ENCODE data around the gene RPP40. TPM values are rescaled to one million over a fixed set of nuclear protein-coding genes. Genes with fewer than 3 reads are reported as not detected.

RPP40 gene
- total RNA-seq, 4 donors from 2014 or later: 4.4 to 12.1 (median 6.3) TPM

GRCh38 chr6:4957521-4958231 lies 46.2 kb downstream of the RPP40 start:
- TF ChIP-seq EP300 (IDR thresholded peaks at IDR 0.05): no peak
- peak in 1 of 4 experiments; percentile 26 for TF ChIP-seq CTCF (IDR thresholded peaks at IDR 0.05)
- TF ChIP-seq POLR2A (IDR thresholded peaks at IDR 0.05): no peak
- TF ChIP-seq POLR2AphosphoS5 (IDR thresholded peaks at IDR 0.05): no peak
- H3K27me3 ChIP-seq: no peaks in the 10 kb centered on the region
- peaks cover 0 to 33% of the 10 kb centered on the region in 2 donors for H3K36me3 ChIP-seq
- H3K4me3 ChIP-seq: no peak overlapping the region
- WGBS, 2 donors (ENCODE audit: low coverage in 1 of 2): 64 to 82% methylated on average over 2 to 7 of the region's 9 CpGs
- H3K9me3 ChIP-seq: no peaks in the 10 kb centered on the region
- no peak overlapping the region for H3K27ac ChIP-seq
- ATAC-seq: no peak
- no peaks in the 10 kb centered on the region for H3K4me1 ChIP-seq

GRCh38 chr6:4956625-4957024 lies 47.2 kb downstream of the RPP40 start:
- no peaks in the 10 kb centered on the region for H3K4me1 ChIP-seq
- H3K27ac ChIP-seq: no peak overlapping the region
- WGBS, 2 donors (ENCODE audit: low coverage in 1 of 2): 83 to 84% methylated on average over 3 to 5 of the region's 5 CpGs
- H3K4me3 ChIP-seq: no peak overlapping the region
- no peaks in the 10 kb centered on the region for H3K9me3 ChIP-seq
- H3K27me3 ChIP-seq: no peaks in the 10 kb centered on the region
- peaks cover 0 to 42% of the 10 kb centered on the region in 2 donors for H3K36me3 ChIP-seq
- TF ChIP-seq POLR2A (IDR thresholded peaks at IDR 0.05) (no peak), EP300 (IDR thresholded peaks at IDR 0.05) (no peak), CTCF (IDR thresholded peaks at IDR 0.05) (no peak), POLR2AphosphoS5 (IDR thresholded peaks at IDR 0.05) (no peak)
- ATAC-seq: no peak

GRCh38 chr6:4953440-4953839 lies 50.4 kb downstream of the RPP40 start:
- Histone ChIP-seq H3K27me3 (no peaks in the 10 kb centered on the region), H3K4me1 (no peaks in the 10 kb centered on the region), H3K4me3 (no peak overlapping the region), H3K9me3 (no peaks in the 10 kb centered on the region), H3K27ac (no peak overlapping the region), H3K36me3 (peaks cover 0 to 67% of the 10 kb centered on the region in 2 donors)
- no peak for TF ChIP-seq EP300 (IDR thresholded peaks at IDR 0.05)
- no peak for TF ChIP-seq CTCF (IDR thresholded peaks at IDR 0.05)
- TF ChIP-seq POLR2A (IDR thresholded peaks at IDR 0.05): no peak
- no peak for TF ChIP-seq POLR2AphosphoS5 (IDR thresholded peaks at IDR 0.05)
- 89 to 94% methylated on average over 3 to 8 of the region's 12 CpGs for WGBS, 2 donors (ENCODE audit: low coverage in 1 of 2)
- ATAC-seq: no peak

GRCh38 chr6:4950836-4951533 lies 52.9 kb downstream of the RPP40 start:
- Histone ChIP-seq H3K27ac (no peak overlapping the region), H3K9me3 (no peaks in the 10 kb centered on the region), H3K36me3 (peaks cover 0 to 87% of the 10 kb centered on the region in 2 donors), H3K4me3 (no peak overlapping the region), H3K27me3 (no peaks in the 10 kb centered on the region), H3K4me1 (no peaks in the 10 kb centered on the region)
- ATAC-seq: no peak
- 91 to 94% methylated on average over 8 to 13 of the region's 14 CpGs for whole genome bisulfite sequencing, 2 donors (ENCODE audit: low coverage in 1 of 2)
- TF ChIP-seq POLR2AphosphoS5 (IDR thresholded peaks at IDR 0.05): no peak
- no peak for TF ChIP-seq CTCF (IDR thresholded peaks at IDR 0.05)
- TF ChIP-seq POLR2A (IDR thresholded peaks at IDR 0.05): no peak
- TF ChIP-seq EP300 (IDR thresholded peaks at IDR 0.05): no peak
